Suprapubic skin (tissue), 3 donors: ENCODE data around the gene PCBP3.

Source experiments
- EP300 ChIP-seq: sonication (generic); formaldehyde crosslinking; IDR thresholded peaks from one replicate; pipeline ENCODE4 v1.6.1; 2017; ENCODE audit warnings: antibody characterized with exemption
- POLR2A ChIP-seq, 2 donors: fragments of 450-650 bp; IDR thresholded peaks; one replicate each; pipeline ENCODE4 v1.6.1; 2017; ENCODE audit warnings: antibody characterized with exemption in 2 of 2, mild to moderate bottlenecking in 2 of 2, moderate library complexity in 2 of 2
- TF ChIP-seq, protein P1 (sequence below), 2 donors: fragments of 200-600 bp in 1 of 2; fragments of 450-650 bp in 1 of 2; sonication (generic) in 1 of 2; IDR thresholded peaks; one replicate each; pipeline ENCODE4 v1.5.1; 2016 to 2019; ENCODE audit warnings: antibody characterized with exemption in 2 of 2, mild to moderate bottlenecking in 1 of 2, moderate library complexity in 1 of 2

DNA sequence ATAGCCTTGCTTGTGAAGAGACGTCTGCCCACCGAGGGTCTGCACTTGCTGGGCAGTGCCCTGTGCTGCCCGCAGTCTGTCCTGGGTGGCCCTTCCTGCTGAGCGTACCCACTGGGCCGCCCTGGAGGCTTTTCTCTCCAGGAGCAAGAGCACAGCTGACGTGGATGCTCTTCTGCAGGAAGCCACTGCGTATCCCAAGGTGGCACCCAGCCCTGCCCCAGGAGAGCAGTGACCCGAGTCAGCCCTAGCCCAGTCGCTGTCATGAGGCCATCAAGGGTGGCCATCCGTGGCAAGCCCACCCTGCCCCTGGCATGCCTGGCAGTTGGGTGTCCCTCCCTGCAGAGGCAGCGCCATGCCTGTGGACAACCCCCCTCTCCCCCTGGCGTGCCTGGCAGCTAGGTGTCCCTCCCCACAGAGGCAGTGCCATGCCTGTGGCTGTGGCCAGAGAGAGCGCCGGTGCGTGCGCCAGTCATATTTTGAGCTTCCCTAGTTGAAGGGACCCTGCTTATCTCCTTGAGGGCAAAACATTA lies 286.8 kb downstream of the PCBP3 start:
- TF ChIP-seq POLR2A (IDR thresholded peaks at IDR 0.05) = no peak
- no peak for TF ChIP-seq EP300
- TF ChIP-seq, protein P1, sequence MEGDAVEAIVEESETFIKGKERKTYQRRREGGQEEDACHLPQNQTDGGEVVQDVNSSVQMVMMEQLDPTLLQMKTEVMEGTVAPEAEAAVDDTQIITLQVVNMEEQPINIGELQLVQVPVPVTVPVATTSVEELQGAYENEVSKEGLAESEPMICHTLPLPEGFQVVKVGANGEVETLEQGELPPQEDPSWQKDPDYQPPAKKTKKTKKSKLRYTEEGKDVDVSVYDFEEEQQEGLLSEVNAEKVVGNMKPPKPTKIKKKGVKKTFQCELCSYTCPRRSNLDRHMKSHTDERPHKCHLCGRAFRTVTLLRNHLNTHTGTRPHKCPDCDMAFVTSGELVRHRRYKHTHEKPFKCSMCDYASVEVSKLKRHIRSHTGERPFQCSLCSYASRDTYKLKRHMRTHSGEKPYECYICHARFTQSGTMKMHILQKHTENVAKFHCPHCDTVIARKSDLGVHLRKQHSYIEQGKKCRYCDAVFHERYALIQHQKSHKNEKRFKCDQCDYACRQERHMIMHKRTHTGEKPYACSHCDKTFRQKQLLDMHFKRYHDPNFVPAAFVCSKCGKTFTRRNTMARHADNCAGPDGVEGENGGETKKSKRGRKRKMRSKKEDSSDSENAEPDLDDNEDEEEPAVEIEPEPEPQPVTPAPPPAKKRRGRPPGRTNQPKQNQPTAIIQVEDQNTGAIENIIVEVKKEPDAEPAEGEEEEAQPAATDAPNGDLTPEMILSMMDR (IDR thresholded peaks at IDR 0.05) = no peak
